ENCODE results near the gene MAML1.
"Not testable (repeated sequence)": the region's sequence is repeated elsewhere in the genome, so short reads cannot be mapped to it uniquely, and the experiment has no call there.

DNA sequence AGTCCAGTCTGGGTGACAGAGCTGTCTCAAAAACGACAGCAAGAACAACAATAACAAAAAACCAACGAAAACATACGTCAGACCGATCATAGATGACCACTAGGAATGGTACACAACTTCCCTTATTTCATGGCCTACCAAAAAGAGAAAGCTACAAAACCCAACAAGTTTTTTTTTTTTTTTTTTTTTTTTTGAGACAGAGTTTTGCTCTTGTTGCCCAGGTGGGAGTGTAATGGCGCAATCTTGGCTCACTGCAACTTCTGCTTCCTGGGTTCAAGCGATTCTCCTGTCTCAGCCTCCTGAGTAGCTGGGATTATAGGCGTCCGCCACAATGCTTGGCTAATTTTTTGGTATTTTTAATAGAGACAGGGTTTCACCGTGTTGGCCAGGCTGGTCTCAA, 43.4 kb upstream of the MAML1 start:
- TF ChIP-seq CTCF, POLR2A, POLR2AphosphoS5 (IDR thresholded peaks at IDR 0.05): not testable (repeated sequence)

All from gastroesophageal sphincter (tissue), 3 donors.